Pericardium fibroblast (primary cell): Measurements from ENCODE around the gene OTUD4. TPM values are rescaled to one million over a fixed set of nuclear protein-coding genes. Genes with fewer than 3 reads are reported as not detected.

ENCODE experiments used
- total RNA-seq: library from RNA; depleted of rRNA; stranded (reverse); fragments of >200 nt; gene quantifications from 2 replicates; pipeline ENCODE4 v1.2.3, GENCODE V29; 2015

Gene OTUD4
- 12.6 and 13.5 TPM in 2 replicates for total RNA-seq

GRCh38 chr4:145180298-145181090 is at the start of gene OTUD4:
TSS of gene OTUD4 (minus strand) at chr4:145180589. CDS start at chr4:145179973, 616 bp downstream.

GRCh38 chr4:145097821-145098674 is 82.3 kb downstream of the OTUD4 start, which contains the start of the genes ABCE1 and ANAPC10:
TSS of gene ABCE1 (plus strand) at chr4:145098311. CDS start at chr4:145104413, 6,102 bp downstream.
TSS of gene ANAPC10 (minus strand) at chr4:145098196. CDS start at chr4:145096099, 2,097 bp downstream.

Other genes starting within 250 kb of the OTUD4 start
- 9.9 and 27.5 TPM in 2 replicates for gene ANAPC10, start 82.4 kb downstream of the OTUD4 start, total RNA-seq
- 70.0 and 82.2 TPM in 2 replicates for gene ABCE1, start 82.3 kb downstream of the OTUD4 start, total RNA-seq